8988T (cell line): Measurements from ENCODE around the gene MLF2.
"Not testable (repeated sequence)": the region's sequence is repeated elsewhere in the genome, so short reads cannot be mapped to it uniquely, and the experiment has no call there.

Source experiments
- DNase-seq: peaks from one replicate; pipeline ENCODE4 v3.0.0; 2011

The MLF2 gene

DNA sequence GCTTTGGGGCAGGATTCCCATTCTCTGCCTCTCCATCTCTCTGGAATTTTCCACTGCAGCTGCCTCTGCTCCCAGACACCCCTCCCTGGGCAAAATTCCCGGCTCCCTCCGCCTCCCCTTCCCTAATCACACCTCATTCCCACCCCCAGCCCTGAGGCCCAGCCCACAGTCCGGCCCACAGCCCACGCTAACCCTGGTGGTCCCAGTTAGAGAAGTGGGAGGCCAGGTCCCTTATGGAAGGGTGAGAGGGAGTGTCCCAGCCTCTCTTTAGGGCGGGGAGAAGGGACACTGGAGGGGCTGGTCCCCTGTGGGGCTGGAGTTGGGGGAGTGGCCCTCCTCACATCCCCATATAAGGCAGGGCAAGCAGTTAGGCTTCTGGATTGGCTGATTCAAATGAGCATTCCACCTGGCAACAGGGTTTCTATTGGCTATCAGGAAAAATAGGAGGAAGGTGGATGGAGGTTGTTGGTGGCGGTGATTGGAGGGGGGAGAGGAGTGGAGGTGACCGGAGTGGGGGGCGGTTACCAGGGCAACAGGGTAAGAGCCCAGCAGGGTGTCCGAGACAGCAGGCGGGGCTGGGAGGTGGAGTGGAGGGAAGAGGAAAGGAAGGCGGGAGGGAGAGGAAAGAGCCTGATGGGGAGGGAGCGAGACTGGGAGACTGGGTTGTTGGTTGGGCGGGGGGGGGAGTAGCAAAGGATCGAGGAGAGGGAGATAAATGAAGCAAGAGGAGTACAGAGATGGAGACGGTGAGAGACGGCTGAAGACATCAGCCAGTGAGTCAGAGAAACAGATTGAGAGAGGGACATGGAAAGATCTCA lies 11.3 kb upstream of the MLF2 start:
- DNase-seq: peak; percentile 92

DNA sequence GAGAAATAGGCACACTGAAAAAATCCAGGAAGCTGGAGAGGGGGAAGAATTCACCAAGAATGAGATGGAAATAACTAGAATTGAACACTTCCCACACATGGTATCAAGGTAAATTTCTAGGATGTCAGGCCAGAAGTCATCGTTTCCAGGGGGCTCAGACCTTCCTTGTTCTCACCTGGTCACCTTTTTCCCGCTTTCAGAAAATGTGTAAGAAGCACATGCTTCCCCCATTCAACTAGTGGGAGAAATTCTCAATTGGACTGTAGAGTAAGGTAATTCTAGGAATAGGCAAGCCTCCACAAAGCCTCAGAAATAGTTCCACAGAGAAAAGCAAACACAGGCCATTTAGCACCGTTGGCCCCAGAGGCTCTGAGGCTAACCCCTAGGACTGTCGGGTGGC lies 10.4 kb upstream of the MLF2 start:
- DNase-seq: no peak

DNA sequence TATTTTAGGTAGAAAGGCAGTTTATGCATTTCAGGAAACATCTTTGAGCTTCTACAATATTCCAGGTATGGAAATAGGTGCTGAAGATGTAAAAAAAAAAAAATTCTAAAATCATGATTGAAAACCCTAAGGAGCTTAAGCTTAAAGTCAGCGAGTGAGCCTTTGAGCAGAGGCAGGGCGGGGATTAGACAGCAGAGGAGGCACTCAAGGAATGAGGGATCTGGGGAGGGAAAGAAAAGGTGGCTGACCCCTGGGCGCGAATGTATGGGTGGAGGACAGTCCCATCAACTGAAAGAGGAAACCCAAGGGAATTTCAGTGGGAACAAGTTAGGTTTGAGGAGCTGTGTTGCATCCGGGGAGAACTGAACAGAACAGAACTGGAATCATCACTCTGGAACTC lies 6.8 kb upstream of the MLF2 start:
- DNase-seq: no peak

DNA sequence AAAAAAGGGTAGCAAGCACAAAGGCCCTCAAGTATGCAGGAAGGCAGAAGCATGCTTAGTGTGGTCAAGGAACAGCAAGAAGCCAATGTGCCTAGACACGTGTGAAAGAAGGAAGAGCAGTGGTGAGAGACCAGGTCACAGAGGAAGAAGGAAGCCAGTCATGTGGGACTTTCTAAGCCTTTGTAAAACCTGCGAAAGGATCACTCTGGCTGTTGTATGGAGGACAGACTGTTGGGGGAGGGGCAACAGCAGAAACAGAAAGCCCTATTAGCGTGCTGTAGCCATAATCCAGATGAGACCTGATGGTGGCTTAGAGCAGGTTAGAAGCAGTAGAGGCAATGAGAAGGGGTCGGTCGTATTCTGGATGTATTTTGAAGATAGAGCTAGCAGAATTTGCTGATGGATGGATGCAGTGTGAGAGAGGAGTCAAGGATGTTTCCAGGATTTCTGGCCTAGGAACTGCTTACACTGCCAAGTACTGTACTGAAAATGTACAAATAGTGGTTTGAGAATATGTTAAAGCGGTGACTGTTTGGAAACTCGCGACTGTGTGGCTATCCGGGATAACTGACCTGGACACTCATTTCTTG lies 5.7 kb upstream of the MLF2 start:
- no peak for DNase-seq

DNA sequence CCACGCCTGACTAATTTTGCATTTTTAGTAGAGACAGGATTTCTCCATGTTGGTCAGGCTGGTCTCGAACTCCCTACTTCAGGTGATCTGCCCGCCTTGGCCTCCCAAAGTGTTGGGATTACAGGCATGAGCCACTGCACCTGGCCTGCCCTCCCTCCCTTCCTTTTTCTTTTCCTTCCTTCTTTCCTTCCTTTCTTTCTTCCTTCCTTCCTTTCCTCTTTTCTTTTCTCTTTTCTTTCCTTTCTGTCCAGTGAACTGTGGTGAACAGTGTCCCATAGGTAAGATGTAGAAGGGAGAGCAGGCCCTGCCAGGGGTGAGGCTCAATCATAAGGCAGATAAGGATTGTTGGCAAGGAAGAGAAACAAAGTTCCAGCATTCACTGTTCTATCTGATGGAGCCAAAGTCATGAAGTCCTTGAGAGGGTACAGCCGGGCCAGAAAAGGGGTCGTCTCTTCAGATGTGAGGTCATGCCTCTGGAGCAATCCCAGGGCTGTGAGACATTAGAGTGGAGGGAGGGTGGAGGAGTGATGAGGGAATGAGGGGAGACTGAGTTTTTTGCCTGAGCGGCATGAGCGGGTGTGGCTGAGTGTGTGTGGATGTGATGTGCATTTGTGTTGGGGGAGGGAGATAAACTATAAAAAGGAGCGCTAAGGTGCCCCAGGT lies 4.2 kb upstream of the MLF2 start:
- DNase-seq: no peak

DNA sequence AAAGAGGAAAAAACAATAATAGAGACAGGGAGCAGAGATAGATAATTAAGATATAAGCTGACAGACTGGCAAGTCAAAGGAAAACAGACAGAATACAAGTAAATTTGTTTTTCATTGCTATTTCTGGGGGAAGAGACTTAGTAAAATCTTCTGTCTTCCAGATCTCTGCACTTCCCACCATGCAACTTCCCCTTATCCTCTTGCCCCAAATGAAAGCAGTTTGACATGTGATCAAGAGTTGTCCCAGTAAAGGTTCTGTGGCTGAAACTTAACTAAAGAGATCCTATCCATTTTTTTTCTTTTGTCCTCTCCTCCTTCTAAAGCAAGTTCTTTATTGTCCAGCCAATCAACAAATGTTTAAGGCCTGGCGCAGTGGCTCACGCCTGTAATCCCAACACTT lies 1.5 kb upstream of the MLF2 start:
- DNase-seq: no peak

DNA sequence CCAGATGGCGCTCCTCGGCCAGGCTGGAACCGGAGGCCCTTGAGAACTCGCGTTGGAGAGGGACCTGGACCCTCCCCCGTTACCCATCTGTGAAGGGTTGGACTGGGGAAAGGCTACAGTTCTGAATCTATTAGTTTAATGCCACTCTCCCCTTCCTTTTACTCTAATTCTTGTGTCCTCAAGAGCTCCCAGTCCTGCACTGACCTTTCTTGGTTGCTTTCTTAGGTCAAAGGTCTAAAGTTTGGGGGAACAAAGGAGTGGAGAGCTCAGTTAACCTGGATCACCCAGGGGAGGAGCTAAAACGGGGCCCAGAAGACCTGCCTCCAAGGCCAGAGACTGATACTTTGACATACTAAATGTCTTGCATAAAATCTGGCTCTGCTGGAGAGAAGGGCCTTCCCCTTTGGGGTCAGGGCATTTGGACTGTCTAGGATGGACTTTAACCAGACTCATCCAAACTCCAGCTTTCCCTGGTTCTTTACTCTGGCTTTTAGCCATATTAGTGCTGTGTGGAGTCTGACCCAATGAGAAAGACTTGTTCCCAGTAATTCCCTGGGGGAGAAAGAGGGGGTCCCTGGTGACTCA lies 923 bp upstream of the MLF2 start:
- DNase-seq: no peak

DNA sequence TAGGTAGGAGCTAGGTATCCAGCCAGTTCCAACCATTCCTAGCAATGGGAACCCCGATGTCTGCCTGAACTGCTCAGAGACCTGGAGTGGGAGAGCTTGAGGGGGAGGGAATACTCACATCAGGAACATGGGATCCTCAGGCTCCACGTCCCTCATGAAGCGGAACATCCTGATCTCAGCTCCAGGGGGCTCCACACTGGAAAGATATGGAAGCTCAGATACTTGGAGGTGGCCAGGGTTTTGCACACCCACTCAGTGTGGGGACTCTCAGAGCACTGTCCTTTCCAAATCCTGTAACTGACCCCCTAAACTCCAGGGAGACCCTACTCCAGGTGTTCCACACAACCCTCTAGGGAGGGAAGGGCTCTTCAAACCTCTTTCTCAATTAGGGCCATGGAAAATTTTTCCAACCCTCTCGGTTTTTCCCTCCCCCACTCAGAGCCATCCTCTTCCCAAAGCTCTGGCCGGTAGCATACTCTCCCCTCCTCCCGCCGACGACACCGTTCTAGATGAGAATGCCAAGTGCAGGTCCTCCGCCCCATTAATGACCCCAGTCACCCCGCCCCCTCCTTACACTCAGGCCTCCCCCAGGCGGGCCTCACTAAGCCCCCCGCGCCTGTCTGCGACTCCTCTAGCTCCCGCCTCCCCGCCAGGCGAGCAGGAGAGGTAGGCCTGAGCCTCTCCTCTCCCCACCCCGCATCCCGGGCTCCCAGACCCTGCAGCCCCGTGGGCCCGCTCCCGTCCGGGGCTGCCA lies 597 bp downstream of the MLF2 start:
- peak; percentile 35 for DNase-seq

DNA sequence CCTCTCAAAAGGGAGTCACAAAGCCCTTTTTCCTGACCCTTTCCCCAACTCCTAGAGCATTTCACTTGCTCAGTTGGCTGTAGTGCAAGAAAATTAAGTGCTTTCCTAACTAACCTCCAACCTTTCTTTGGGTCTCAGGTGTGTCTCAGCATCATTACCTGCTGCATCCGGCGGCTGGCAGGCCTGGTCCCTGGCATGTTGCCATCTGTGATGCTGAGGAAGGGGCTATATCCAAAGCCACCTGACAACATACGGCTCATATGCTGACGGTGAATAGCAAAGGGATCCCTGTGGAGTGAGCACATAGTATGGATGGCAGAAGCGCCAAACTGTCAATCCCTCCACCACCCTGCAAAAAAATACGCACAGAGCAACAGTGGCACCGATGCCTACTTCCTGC lies 1.2 kb downstream of the MLF2 start:
- DNase-seq: no peak

DNA sequence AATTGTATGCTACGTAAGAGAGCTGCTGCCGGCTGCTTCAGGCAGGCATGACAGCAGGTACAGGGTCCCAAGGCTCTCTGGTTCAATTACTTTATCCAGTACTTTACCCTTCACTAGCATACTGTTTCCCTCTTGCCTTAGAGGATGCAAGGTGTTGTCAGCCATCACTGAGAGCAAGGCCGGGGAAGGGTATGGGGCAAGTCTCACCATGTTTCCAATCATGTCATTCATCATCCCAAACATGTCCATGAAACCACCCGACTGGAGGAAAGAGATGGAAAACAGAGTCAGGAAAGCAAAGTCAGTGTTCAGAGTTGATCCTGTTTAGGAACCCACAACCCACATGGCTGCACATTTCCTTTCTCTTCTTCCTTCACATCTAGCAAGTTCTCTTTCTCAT lies 2.4 kb downstream of the MLF2 start:
- DNase-seq: no peak

DNA sequence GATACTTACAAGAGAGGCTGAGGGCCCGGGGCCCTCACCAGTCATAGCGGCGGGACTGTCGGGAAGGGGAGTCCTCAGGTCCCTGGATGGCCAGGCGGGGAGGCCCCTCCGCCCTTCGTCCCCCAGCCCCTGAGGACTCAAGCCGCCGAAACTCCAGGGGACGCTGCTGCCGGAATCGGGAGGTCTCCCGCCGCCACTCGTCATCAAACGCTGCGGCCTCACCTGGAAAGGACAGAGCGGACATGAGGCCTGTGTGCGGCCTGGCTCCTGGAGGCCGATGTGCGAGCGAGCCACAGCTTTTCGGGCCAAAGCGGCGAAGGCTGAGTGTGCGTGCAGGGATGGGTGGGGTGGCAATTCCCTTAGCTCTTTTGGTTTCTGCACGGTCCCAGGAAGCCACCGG lies 4.2 kb downstream of the MLF2 start:
- DNase-seq: no peak

DNA sequence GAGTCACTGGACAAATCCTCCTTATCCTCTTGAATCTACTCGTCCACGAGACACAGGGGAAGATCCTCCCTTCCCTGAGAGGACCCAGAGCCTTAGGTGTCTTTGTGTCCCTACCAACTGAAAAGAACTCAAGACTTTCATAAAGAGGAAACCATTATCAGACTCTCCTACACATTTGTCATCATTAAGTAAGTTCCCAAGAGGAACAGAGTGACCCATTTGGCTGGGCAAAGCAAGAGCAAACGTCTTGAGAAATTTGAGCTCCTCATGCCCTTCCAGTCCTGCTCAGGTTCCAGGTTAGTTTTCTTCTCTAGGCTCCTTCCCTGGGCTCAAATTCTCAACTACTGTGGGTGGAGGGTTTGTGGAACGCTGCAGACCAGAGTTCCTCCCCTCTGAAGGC lies 5.7 kb downstream of the MLF2 start:
- no peak for DNase-seq

DNA sequence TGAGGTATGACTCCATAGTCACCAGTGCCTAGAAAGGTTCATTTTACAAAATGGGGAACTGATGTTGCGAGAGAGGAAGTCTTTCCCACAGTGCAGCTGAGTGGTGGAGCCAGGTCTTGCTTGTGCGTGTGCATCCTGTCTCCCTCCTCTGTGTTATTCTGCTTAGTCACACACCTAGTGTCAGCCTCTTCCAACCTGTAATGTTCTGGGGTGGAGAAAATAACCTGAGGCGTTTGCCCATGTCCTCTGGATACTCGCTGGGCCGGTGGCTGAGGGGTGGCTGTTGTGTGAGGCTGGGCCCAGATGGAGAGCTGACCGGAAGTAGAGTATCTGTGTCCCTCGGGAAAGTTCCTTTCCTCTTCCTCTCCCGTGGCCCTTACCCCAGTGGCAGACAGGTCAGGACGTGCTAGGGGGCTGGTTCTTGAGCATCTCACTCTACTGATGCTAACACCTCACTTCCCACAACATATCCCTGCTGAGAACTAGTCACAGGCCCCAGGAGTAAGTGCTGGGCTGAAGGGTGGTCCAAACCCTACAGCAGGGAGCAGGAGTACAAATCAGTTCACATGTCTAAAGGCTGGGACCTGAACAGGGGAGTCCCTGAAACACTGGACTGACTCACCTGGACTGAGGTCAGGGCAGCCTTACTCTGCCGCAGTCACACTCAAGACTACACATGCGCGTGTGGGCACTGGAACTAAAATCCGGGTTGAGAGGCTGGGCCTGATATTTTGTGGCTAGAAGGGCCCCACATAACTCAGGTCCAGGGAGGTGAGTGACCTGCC lies 7.0 kb downstream of the MLF2 start:
- DNase-seq: no peak

DNA sequence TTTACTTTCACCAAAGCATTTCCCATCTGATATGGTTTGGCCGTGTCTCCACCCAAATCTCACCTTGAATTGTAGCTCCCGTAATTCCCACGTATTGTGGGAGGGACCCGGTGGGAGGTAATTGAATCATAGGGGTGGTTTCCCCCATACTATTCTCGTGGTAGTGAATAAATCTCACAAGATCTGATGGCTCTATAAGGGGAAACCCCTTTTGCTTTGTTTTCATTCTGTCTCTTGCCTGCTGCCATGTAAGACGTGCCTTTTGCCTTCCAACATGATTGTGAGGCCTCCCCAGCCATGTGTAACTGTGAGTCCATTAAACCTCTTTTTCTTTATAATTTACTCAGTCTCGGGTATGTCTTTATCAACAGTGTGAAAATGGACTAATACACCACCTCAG lies 9.6 kb downstream of the MLF2 start:
- not testable (repeated sequence) for DNase-seq

DNA sequence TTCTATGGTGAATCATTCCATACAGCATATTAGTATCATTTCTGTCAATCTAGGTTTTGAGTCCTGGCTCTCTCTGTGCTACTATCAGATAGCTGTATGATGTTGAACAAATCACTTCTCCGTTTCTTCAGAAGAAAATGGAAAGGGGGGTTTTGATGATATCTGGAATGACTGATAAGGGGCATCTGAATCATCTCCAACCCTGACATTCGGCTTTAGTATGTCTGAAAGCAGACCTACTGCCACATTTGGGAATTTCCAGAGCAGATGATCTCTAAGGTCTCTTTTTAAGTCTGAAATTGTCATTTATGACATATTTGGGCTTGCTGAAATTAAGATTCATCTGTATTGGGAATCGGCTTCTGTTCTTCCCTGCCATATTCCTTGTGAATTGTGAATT lies 10.1 kb downstream of the MLF2 start:
- DNase-seq: no peak

DNA sequence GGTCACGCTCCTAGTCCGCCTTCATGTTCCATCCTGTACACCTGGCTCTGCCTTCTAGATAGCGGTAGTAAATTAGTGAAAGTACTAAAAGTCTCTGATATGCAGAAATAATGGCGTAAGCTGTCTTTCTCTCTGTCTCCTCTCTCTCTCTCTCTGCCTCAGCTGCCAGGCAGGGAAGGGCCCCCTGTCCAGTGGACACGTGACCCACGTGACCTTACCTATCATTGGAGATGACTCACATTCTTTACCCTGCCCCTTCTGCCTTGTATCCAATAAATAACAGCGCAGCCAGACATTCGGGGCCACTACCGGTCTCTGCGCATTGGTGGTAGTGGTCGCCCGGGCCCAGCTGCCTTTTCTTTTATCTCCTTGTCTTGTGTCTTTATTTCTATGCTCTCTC lies 10.9 kb downstream of the MLF2 start:
- not testable (repeated sequence) for DNase-seq

DNA sequence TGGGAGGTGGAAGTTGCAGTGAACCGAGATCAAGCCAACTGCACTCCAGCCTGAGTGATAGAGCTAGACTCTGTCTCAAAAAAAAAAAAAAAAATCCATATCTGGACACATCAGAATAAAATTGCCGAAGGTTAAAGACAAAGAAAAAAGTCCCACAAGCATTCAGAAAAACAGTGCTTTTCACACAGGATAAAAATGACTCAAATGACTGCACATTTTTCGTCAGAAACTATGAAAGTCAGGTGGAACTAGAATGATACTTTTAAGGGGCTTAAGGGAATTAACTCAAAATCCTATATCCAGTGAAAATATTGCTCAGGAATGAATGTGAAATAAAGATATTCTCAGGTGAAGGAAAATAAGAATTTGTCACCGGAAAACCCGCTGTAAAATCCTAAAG lies 16.2 kb downstream of the MLF2 start:
- DNase-seq: no peak

DNA sequence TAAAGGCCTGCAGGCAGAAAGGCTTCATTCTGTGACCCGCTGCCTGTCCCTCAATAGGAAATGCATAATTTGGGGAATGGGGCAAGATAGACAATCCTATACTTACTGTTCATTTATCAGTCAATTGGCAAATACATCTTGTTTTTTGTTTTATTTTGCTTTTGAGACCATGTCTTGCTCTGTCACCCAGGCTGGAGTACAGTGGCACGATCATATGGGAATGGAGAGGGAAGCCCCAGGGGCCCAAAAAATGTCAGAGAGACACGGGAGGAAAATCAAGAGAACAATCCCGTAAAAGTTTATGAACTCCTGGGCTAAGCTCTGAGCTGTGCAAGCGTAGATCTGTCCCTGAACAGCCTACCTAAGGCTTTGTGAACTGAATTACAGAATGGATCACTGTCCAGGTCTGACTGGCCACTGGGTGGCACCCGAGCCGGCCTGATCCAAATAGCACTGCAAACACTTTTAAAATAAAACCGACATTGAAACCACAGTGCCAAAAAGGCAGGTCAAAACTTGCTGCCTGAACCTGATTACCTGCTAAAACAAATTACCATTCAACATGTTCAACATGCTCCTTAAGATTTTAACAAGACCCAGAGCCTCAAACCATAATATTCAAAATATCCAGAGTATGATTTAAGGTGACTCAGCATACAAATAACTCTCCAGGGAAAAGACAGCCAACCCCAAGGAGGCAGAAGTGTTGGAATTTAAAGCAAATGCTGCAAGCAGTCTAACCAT lies 17.3 kb downstream of the MLF2 start:
- peak; percentile 35 for DNase-seq

DNA sequence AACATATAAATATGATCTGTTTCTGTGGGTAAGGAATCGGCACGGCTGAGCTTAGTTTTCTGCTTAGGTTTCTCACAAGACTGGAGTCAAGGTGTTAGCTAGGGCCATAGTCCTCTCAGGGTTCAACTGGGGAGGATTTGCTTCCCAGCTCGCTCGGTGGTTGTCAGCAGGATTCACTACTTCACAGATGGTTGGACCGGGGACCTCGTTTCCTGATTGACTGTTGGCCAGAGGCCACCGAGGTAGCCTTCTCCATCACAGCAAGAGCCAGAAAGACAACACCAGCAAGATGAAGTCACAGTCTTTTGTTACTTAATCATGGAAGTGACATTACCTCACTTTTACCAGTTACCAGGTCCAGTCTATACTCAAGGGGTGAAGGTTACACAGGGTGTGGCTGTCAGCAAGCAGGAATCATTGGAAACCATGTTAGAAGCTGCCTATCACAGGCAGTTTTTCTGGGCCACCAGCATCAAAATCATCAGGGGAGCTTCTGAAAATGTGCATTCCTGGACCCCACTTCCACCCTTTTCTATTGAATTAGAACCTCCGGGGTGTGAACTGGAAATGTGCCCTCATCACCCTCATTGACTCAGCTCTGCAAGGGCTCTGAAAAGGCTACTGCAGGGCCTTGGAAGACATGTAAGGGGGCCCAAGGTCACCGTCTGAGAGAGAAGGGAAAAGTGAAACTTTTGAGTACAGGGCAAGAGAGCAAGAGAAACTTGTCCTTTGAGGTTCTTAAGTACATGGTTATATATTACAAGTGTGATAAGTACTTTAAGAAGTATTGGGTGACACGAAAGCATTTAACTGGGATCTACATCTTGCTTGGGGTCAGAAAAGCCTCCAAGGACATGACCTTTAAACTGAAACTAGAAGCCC lies 18.2 kb downstream of the MLF2 start:
- no peak for DNase-seq

DNA sequence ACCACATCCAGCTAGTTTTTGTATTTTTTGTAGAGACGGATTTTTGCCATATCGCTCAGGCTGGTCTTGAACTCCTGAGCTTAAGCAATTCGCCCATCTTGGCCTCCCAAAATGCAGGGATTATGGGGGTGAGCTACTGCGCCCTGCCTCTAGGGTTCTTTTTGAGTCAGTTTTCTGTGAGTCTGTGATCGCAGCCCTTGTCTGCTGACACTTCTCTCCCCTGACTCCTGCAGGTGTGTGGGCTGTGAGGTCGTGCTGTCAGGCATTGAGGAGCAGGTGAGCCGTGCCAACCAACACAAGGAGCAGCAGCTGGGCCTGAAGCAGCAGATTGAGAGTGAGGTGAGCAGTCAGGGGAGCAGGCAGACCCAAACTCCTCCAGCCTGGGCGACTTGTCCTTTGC lies 22.8 kb downstream of the MLF2 start:
- no peak for DNase-seq

DNA sequence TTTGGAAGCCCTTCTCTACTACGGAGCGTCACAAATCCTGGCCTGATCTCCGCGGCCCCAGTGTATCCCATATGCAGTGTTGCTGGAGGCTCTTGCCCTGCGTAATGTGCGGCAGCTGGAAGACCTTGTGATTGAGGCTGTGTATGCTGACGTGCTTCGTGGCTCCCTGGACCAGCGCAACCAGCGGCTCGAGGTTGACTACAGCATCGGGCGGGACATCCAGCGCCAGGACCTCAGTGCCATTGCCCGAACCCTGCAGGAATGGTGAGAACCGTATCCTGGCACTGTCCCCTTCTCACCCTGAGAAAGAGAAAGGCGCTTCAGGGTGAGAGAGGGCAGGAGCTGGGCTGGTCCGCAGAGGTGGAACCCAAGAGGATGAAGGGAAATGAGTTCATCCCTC lies 23.8 kb downstream of the MLF2 start:
- no peak for DNase-seq
